ELF-1 (cell line): ENCODE data around the gene SLC22A14.
A peak's percentile ranks its signal among the peaks of the same experiment; 100 is the strongest.

ENCODE experiments used
- DNase-seq: peaks from one replicate; pipeline ENCODE4 v3.0.0-alpha.2; 2016; ENCODE audit warnings: low read depth, low spot score

The SLC22A14 gene

GRCh38 chr3:38345879-38346586 is 63.9 kb downstream of the SLC22A14 start:
- DNase-seq = no peak

- peak; percentile 81 for DNase-seq
Measured at GRCh38 chr3:38346587-38347410, 64.7 kb downstream of the SLC22A14 start, which contains the start of gene XYLB. Gene XYLB, plus strand, starts transcription at chr3:38346785. Its CDS starts 84 bp downstream, at chr3:38346869.

- no peak for DNase-seq
Measured at GRCh38 chr3:38347421-38348200, 65.5 kb downstream of the SLC22A14 start.

- no peak for DNase-seq
Measured at GRCh38 chr3:38348903-38349302, 66.8 kb downstream of the SLC22A14 start.

- no peak for DNase-seq
Measured at GRCh38 chr3:38349684-38350359, 67.7 kb downstream of the SLC22A14 start.

- no peak for DNase-seq
Measured at GRCh38 chr3:38353151-38353550, 71.1 kb downstream of the SLC22A14 start.

- DNase-seq = no peak
Measured at GRCh38 chr3:38354588-38355330, 72.7 kb downstream of the SLC22A14 start.

GRCh38 chr3:38359038-38359437 is 76.9 kb downstream of the SLC22A14 start:
- no peak for DNase-seq

- DNase-seq = no peak
Measured at GRCh38 chr3:38360345-38360744, 78.3 kb downstream of the SLC22A14 start.

GRCh38 chr3:38361496-38361895 is 79.4 kb downstream of the SLC22A14 start:
- DNase-seq = no peak

- DNase-seq = no peak
Measured at GRCh38 chr3:38362825-38363224, 80.7 kb downstream of the SLC22A14 start.

- no peak for DNase-seq
Measured at GRCh38 chr3:38364721-38365400, 82.8 kb downstream of the SLC22A14 start.

- no peak for DNase-seq
Measured at GRCh38 chr3:38365469-38366062, 83.5 kb downstream of the SLC22A14 start.

- DNase-seq = no peak
Measured at GRCh38 chr3:38366082-38366481, 84.0 kb downstream of the SLC22A14 start.

- DNase-seq = peak; percentile 39
Measured at GRCh38 chr3:38367779-38368178, 85.7 kb downstream of the SLC22A14 start.
